ENCODE data around the gene ABCB1.

ABCB1 gene

DNA sequence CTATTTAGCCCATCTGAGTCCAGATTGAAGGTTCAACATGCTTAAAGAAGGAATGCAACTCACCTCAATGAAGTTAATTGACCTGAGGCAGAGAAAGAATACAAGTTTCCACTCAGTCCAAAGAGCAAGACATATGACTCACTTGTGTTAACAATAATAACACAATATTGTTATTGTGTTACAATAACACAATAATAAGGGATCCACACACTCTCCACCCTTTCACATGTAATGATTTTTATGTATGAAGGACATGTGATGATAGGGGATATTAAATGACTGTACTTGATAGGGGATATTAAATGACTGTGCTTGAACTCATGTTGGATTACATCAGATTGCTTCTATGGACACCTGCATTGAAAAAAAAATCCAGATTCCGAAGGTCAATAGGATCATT is 3.6 kb upstream of the ABCB1 start:
- Histone ChIP-seq H3K27me3 (no peaks in the 10 kb centered on the region), H3K4me1 (no peaks in the 10 kb centered on the region), H3K4me3 (ENCODE audit: low read depth, low read length) (no peak overlapping the region), H3K36me3 (no peaks in the 10 kb centered on the region), H3K9me3 (no peaks in the 10 kb centered on the region)
- TF ChIP-seq, protein P1, sequence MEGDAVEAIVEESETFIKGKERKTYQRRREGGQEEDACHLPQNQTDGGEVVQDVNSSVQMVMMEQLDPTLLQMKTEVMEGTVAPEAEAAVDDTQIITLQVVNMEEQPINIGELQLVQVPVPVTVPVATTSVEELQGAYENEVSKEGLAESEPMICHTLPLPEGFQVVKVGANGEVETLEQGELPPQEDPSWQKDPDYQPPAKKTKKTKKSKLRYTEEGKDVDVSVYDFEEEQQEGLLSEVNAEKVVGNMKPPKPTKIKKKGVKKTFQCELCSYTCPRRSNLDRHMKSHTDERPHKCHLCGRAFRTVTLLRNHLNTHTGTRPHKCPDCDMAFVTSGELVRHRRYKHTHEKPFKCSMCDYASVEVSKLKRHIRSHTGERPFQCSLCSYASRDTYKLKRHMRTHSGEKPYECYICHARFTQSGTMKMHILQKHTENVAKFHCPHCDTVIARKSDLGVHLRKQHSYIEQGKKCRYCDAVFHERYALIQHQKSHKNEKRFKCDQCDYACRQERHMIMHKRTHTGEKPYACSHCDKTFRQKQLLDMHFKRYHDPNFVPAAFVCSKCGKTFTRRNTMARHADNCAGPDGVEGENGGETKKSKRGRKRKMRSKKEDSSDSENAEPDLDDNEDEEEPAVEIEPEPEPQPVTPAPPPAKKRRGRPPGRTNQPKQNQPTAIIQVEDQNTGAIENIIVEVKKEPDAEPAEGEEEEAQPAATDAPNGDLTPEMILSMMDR (IDR thresholded peaks at IDR 0.05; ENCODE audit: low read depth, low read length), result no peak
- no peak for DNase-seq

DNA sequence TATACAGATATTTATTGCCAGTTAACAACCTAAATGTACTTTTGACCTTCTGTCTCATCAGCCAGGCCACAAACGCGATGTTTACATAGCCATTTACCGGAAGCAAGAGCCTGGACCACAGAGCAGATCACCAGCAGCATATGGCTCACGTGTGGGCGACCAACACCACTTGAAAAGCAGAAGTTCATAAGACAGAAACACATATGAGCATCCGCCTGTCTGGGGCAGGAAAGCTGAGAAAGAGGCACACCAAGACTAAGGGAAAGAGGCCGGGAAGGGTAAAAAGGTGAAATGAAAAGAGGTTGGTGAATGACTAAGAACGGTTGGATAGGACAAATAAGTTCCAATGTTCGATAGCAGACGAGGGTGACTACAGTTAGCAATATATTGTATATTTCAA is 1.3 kb downstream of the ABCB1 start:
- Histone ChIP-seq H3K4me3 (ENCODE audit: low read depth, low read length) (peak overlapping the region; percentile 96), H3K36me3 (peaks cover 9% of the 10 kb centered on the region), H3K9me3 (no peaks in the 10 kb centered on the region), H3K27me3 (no peaks in the 10 kb centered on the region), H3K4me1 (peaks cover 11% of the 10 kb centered on the region)
- TF ChIP-seq, protein P1 (IDR thresholded peaks at IDR 0.05; ENCODE audit: low read depth, low read length), result no peak
- peak; percentile 64 for DNase-seq

DNA sequence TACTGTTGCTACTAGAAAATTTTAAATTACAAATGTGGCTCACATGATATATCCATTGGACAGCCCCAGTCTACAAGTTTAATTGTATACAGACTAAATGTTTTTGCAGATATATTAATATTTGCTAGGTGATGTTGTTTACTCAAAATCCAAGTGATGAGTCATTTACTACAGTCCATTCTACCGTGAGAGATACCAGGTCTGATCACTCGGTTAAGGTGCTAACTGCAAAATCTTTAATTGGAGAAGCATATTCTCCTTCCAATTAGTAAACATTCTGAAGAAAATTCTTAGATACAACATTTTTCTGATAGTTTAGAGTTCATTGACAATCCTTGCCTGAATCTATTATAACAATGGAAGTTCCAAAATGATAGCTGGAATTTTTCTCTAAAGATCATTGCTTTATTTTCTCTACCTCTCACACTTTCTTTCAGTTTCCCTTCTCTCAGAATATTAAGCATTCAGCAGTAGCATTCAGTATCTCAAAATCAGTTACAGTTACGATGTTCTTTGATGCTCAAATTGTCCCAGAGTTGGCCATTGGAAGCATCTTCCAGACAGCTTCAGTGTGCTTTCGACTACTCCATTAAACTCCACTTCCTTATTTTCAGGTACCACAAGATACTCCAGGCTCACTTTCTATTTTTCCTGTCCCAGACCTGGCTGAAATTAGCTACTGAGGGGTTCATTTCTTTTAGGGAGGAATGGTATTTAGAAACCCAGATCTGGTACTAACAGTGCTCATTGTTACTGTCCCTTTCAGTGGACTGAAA is 2.3 kb downstream of the ABCB1 start:
- Histone ChIP-seq H3K27me3 (no peaks in the 10 kb centered on the region), H3K4me3 (ENCODE audit: low read depth, low read length) (peak overlapping the region; percentile 96), H3K4me1 (peaks cover 11% of the 10 kb centered on the region), H3K36me3 (peaks cover 16% of the 10 kb centered on the region), H3K9me3 (no peaks in the 10 kb centered on the region)
- TF ChIP-seq, protein P1 (IDR thresholded peaks at IDR 0.05; ENCODE audit: low read depth, low read length), result no peak
- no peak for DNase-seq

DNA sequence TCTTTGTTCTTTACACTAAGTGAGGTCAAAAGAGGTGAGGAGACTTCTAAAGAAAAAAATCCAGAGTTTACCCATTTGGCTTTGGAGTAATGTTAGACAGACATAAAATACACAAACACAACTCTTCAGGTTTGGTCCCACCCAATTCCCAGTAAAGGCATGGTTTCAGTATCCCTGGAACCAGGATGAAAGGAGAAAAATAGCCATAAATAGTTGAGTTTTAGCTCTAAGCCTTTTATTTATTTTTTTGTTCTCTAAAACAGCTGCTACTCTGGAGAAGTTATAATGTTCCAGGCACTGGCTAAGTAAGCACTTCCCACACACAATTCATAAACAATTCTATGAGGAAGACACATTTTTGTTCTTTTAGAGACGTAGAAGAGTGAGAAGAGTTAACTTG is 4.0 kb downstream of the ABCB1 start:
- Histone ChIP-seq H3K27me3 (no peaks in the 10 kb centered on the region), H3K4me3 (ENCODE audit: low read depth, low read length) (peak overlapping the region; percentile 96), H3K4me1 (peaks cover 11% of the 10 kb centered on the region), H3K36me3 (peaks cover 31% of the 10 kb centered on the region), H3K9me3 (no peaks in the 10 kb centered on the region)
- DNase-seq, result no peak
- TF ChIP-seq, protein P1 (IDR thresholded peaks at IDR 0.05; ENCODE audit: low read depth, low read length), result no peak

DNA sequence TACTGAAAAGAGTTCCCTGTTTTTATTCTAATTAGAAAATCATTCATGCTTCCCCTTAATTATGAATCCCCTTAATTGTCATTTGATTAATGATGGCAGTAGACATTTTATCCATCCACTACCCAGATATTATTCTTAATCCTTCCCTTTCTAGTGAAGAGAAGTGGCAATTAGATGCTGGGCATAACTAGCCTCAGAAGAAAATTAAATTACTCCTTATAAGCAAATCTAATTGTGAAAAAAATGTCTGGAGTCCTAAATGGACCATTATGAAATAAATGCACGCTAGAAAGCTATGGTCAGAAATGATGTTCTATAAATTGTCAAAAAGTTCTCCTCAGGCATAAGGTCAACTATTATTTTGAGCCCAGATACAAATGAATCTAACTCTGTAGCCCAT is 4.5 kb downstream of the ABCB1 start:
- TF ChIP-seq, protein P1 (IDR thresholded peaks at IDR 0.05; ENCODE audit: low read depth, low read length), result no peak

DNA sequence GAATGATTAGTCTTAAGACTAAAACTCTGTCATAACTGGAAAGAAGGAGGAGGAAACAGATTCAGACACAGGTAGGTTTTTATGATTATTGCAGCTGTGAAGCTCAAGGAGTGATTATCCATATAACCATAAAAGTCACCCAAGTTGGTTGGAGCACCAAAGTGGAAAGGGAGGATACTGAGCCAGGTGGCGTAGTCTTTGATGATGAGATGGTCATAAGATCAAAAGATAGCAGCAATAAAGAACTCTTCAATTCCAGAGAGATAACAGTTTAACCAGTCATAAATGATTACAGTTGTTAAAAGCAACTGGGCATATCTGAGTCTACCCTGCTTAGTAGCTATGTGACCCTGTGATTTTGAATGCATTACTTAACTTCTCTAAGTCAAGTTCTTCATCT is 8.4 kb downstream of the ABCB1 start:
- H3K27me3 ChIP-seq, result no peaks in the 10 kb centered on the region
- H3K36me3 ChIP-seq, result peaks cover 56% of the 10 kb centered on the region
- H3K4me3 ChIP-seq (ENCODE audit: low read depth, low read length), result no peak overlapping the region
- TF ChIP-seq, protein P1 (IDR thresholded peaks at IDR 0.05; ENCODE audit: low read depth, low read length), result no peak
- peaks cover 12% of the 10 kb centered on the region for H3K4me1 ChIP-seq
- H3K9me3 ChIP-seq, result no peaks in the 10 kb centered on the region
- no peak for DNase-seq

More for the DNA sequence above, 4.5 kb downstream of the ABCB1 start:
- peak overlapping the region; percentile 96 for H3K4me3 ChIP-seq (ENCODE audit: low read depth, low read length)
- peaks cover 36% of the 10 kb centered on the region for H3K36me3 ChIP-seq
- DNase-seq, result no peak
- no peaks in the 10 kb centered on the region for H3K27me3 ChIP-seq
- peaks cover 11% of the 10 kb centered on the region for H3K4me1 ChIP-seq
- H3K9me3 ChIP-seq, result no peaks in the 10 kb centered on the region

Measured in BE2C (cell line).